HTR-8/SVneo (cell line): Measurements from ENCODE around the gene PCDHGA8.
"Not testable (repeated sequence)": the region's sequence is repeated elsewhere in the genome, so short reads cannot be mapped to it uniquely, and the experiment has no call there.

Source experiments
- DNase-seq: peaks from one replicate; pipeline ENCODE4 v3.0.0; 2011; ENCODE audit warnings: low spot score, mixed read lengths; ENCODE audit not compliant: insufficient read length
- FAIRE-seq: peaks from 2 replicates; lab custom pipeline; 2011; peaks lifted over from hg19 to GRCh38; lab: Jason Lieb, UNC

PCDHGA8 gene

GRCh38 chr5:141392429-141393198 lies at the start of gene PCDHGA8:
Gene PCDHGA8, plus strand, starts transcription at chr5:141392633. Its CDS starts 181 bp downstream, at chr5:141392814.
- no peak for DNase-seq
- no peak for FAIRE-seq

GRCh38 chr5:141342773-141343172 lies 49.7 kb upstream of the PCDHGA8 start:
- DNase-seq: no peak
- FAIRE-seq: no peak

- FAIRE-seq: no peak
- DNase-seq: no peak
Measured at GRCh38 chr5:141343242-141343952, 49.0 kb upstream of the PCDHGA8 start, which contains the start of gene PCDHGA3. Gene PCDHGA3, plus strand, starts transcription at chr5:141343829. Its CDS starts 205 bp downstream, at chr5:141344034.

- no peak for FAIRE-seq
- DNase-seq: no peak
Measured at GRCh38 chr5:141343953-141344463, 48.4 kb upstream of the PCDHGA8 start.

- DNase-seq (no peak), FAIRE-seq (no peak)
Measured at GRCh38 chr5:141345327-141345726, 47.1 kb upstream of the PCDHGA8 start.

- FAIRE-seq, DNase-seq: not testable (repeated sequence)
Measured at GRCh38 chr5:141346017-141346416, 46.4 kb upstream of the PCDHGA8 start.

GRCh38 chr5:141349917-141350619 lies 42.4 kb upstream of the PCDHGA8 start, which contains the start of gene PCDHGB1:
Gene PCDHGB1, plus strand, starts transcription at chr5:141350099. Its CDS starts 162 bp downstream, at chr5:141350261.
- FAIRE-seq (no peak), DNase-seq (no peak)

- DNase-seq (no peak), FAIRE-seq (no peak)
Measured at GRCh38 chr5:141351591-141351990, 40.8 kb upstream of the PCDHGA8 start.

- FAIRE-seq (no peak), DNase-seq (no peak)
Measured at GRCh38 chr5:141354900-141355469, 37.4 kb upstream of the PCDHGA8 start, which contains the start of gene PCDHGA4. Gene PCDHGA4, plus strand, starts transcription at chr5:141355021. Its CDS starts 87 bp downstream, at chr5:141355108.

- FAIRE-seq (no peak), DNase-seq (no peak)
Measured at GRCh38 chr5:141355641-141356040, 36.8 kb upstream of the PCDHGA8 start.

- FAIRE-seq: no peak
- no peak for DNase-seq
Measured at GRCh38 chr5:141356133-141356532, 36.3 kb upstream of the PCDHGA8 start.

- no peak for DNase-seq
- no peak for FAIRE-seq
Measured at GRCh38 chr5:141356950-141357349, 35.5 kb upstream of the PCDHGA8 start.

GRCh38 chr5:141359790-141360426 lies 32.5 kb upstream of the PCDHGA8 start, which contains the start of gene PCDHGB2:
Gene PCDHGB2, plus strand, starts transcription at chr5:141359994. Its CDS starts 142 bp downstream, at chr5:141360136.
- FAIRE-seq: no peak
- no peak for DNase-seq

- FAIRE-seq (no peak), DNase-seq (no peak)
Measured at GRCh38 chr5:141360685-141361084, 31.7 kb upstream of the PCDHGA8 start.

GRCh38 chr5:141362719-141363118 lies 29.7 kb upstream of the PCDHGA8 start:
- DNase-seq: no peak
- FAIRE-seq: no peak

GRCh38 chr5:141363952-141364660 lies 28.3 kb upstream of the PCDHGA8 start, which contains the start of gene PCDHGA5:
Gene PCDHGA5, plus strand, starts transcription at chr5:141364162. Its CDS starts 169 bp downstream, at chr5:141364331.
- FAIRE-seq (no peak), DNase-seq (no peak)

GRCh38 chr5:141366016-141366896 lies 26.2 kb upstream of the PCDHGA8 start:
- no peak for DNase-seq
- no peak for FAIRE-seq
